Breast epithelium (tissue), 4 donors: ENCODE measurements around the gene NCS1. TPM values are rescaled to one million over a fixed set of nuclear protein-coding genes. Genes with fewer than 3 reads are reported as not detected.

ENCODE experiments used
- DNase-seq, 2 donors: peaks; one replicate each; pipeline ENCODE4 v3.0.0-alpha.2; 2019; ENCODE audit warnings: low spot score in 2 of 2
- H3K27ac ChIP-seq, 2 donors: fragments of 200-600 bp; sonication (generic) in 1 of 2; one replicate each; pipeline ENCODE4 v1.5.1; 2016 to 2019; ENCODE audit warnings: mild to moderate bottlenecking in 1 of 2
- H3K27me3 ChIP-seq, 2 donors: fragments of 200-600 bp; sonication (generic) in 1 of 2; one replicate each; pipeline versions ENCODE4 v1.5.1 to v1.6.0; 2017 to 2019; ENCODE audit warnings: control low read depth in 1 of 2, mild to moderate bottlenecking in 1 of 2
- H3K36me3 ChIP-seq: fragments of 200-600 bp; one replicate; pipeline ENCODE4 v1.5.1; 2019
- H3K4me1 ChIP-seq, 2 donors: fragments of 200-600 bp; sonication (generic); one replicate each; pipeline ENCODE4 v1.5.1; 2016 to 2019; ENCODE audit warnings: control low read depth in 1 of 2
- H3K4me3 ChIP-seq, 3 donors: fragments of 200-600 bp; sonication (generic); 1 replicate in 2 of 3; 2 replicates in 1 of 3; pipeline ENCODE4 v1.5.1; 2016 to 2019; ENCODE audit warnings: mild to moderate bottlenecking in 3 of 3, moderate library complexity in 2 of 3
- H3K9me3 ChIP-seq, 2 donors: fragments of 200-600 bp; sonication (generic) in 1 of 2; one replicate each; pipeline ENCODE4 v1.5.1; 2016 to 2019; ENCODE audit warnings: control low read depth in 1 of 2
- POLR2A ChIP-seq: fragments of 450-650 bp; IDR thresholded peaks from one replicate; pipeline ENCODE4 v1.6.1; 2016; ENCODE audit warnings: antibody characterized with exemption, mild to moderate bottlenecking, moderate library complexity
- POLR2AphosphoS5 ChIP-seq, 3 donors: sonication (generic); formaldehyde crosslinking; IDR thresholded peaks; one replicate each; pipeline ENCODE4 v1.6.1; 2017; ENCODE audit warnings: antibody characterized with exemption in 3 of 3
- intact Hi-C: fragments of 100-400 bp; cut with DNase I; formaldehyde crosslinking; loops from one replicate; pipeline ENCODE4 v1.15.1; 2023; ENCODE audit warnings: low total_unique reads
- total RNA-seq, 3 donors: library from RNA; depleted of rRNA; stranded (reverse); fragments of >200 nt; gene quantifications; one replicate each; pipeline ENCODE4 v1.1.0, GENCODE V29; 2016
- TF ChIP-seq, protein P1 (sequence below), 3 donors: fragments of 450-650 bp; IDR thresholded peaks; one replicate each; pipeline ENCODE4 v1.5.1; 2016 to 2017; ENCODE audit warnings: antibody characterized with exemption in 3 of 3, mild to moderate bottlenecking in 3 of 3, moderate library complexity in 3 of 3

The NCS1 gene
- total RNA-seq, 3 donors from 2014 or later: 3.2 to 3.9 (median 3.4) TPM

GRCh38 chr9:130237076-130237475 is 64.9 kb downstream of the NCS1 start:
- DNase-seq: no peak
- Histone ChIP-seq H3K9me3 (no peaks in the 10 kb centered on the region), H3K27me3 (no peaks in the 10 kb centered on the region), H3K36me3 (no peaks in the 10 kb centered on the region), H3K27ac (no peak overlapping the region), H3K4me3 (no peak overlapping the region), H3K4me1 (no peaks in the 10 kb centered on the region)
- TF ChIP-seq, protein P1, sequence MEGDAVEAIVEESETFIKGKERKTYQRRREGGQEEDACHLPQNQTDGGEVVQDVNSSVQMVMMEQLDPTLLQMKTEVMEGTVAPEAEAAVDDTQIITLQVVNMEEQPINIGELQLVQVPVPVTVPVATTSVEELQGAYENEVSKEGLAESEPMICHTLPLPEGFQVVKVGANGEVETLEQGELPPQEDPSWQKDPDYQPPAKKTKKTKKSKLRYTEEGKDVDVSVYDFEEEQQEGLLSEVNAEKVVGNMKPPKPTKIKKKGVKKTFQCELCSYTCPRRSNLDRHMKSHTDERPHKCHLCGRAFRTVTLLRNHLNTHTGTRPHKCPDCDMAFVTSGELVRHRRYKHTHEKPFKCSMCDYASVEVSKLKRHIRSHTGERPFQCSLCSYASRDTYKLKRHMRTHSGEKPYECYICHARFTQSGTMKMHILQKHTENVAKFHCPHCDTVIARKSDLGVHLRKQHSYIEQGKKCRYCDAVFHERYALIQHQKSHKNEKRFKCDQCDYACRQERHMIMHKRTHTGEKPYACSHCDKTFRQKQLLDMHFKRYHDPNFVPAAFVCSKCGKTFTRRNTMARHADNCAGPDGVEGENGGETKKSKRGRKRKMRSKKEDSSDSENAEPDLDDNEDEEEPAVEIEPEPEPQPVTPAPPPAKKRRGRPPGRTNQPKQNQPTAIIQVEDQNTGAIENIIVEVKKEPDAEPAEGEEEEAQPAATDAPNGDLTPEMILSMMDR (IDR thresholded peaks at IDR 0.05): no peak
- TF ChIP-seq POLR2A (no peak), POLR2AphosphoS5 (IDR thresholded peaks at IDR 0.05) (no peak)
- intact Hi-C loops: loop anchor here (5.0 kb wide), 1 partner anchor 130 kb away; no protein-coding TSS in a partner anchor

- Histone ChIP-seq H3K27ac (no peak overlapping the region), H3K27me3 (no peaks in the 10 kb centered on the region), H3K4me3 (no peak overlapping the region), H3K36me3 (no peaks in the 10 kb centered on the region), H3K9me3 (no peaks in the 10 kb centered on the region), H3K4me1 (no peaks in the 10 kb centered on the region)
- no peak for DNase-seq
- intact Hi-C loops: loop anchor here (5.0 kb wide), 1 partner anchor 131 kb away; no protein-coding TSS in a partner anchor
- no peak for TF ChIP-seq POLR2AphosphoS5 (IDR thresholded peaks at IDR 0.05)
- no peak for TF ChIP-seq POLR2A
- TF ChIP-seq, protein P1 (IDR thresholded peaks at IDR 0.05): no peak
Measured at GRCh38 chr9:130237763-130238524, 65.7 kb downstream of the NCS1 start.

- no peaks in the 10 kb centered on the region for H3K4me1 ChIP-seq
- intact Hi-C loops: loop anchor here (5.0 kb wide), 1 partner anchor 132 kb away; no protein-coding TSS in a partner anchor
- H3K36me3 ChIP-seq: no peaks in the 10 kb centered on the region
- no peaks in the 10 kb centered on the region for H3K9me3 ChIP-seq
- no peak for DNase-seq
- TF ChIP-seq POLR2AphosphoS5 (IDR thresholded peaks at IDR 0.05): no peak
- no peak for TF ChIP-seq POLR2A
- TF ChIP-seq, protein P1 (IDR thresholded peaks at IDR 0.05): no peak
- H3K27ac ChIP-seq: no peak overlapping the region
- no peaks in the 10 kb centered on the region for H3K27me3 ChIP-seq
- H3K4me3 ChIP-seq: no peak overlapping the region
Measured at GRCh38 chr9:130239363-130239695, 67.1 kb downstream of the NCS1 start.

DNA sequence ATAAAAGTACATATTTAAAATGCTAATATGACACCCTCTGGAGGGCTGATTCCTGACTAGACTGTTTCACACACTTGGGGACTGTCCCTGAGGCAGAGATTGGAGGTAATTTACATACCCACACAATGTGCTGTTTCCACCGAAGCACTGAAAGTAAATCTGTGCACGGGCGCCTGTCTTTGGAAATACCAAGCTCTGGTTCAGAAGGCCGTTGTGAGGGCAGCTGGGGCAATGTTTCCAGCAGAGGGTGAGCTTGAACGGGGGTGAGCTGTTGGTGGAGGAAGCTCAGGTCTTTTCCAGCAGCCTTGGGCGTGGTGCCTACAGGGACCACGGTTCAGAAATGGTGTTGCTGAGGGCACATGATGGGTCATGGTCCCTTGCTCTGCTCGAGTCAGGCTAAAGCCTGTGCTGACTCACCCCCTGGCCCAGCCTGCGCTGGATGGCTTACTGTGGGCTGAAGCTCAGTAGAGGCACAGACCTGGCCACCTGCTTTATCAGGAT is 67.6 kb downstream of the NCS1 start:
- Histone ChIP-seq H3K4me1 (no peaks in the 10 kb centered on the region), H3K4me3 (no peak overlapping the region), H3K9me3 (no peaks in the 10 kb centered on the region), H3K27ac (no peak overlapping the region), H3K27me3 (no peaks in the 10 kb centered on the region), H3K36me3 (no peaks in the 10 kb centered on the region)
- TF ChIP-seq POLR2AphosphoS5 (IDR thresholded peaks at IDR 0.05) (no peak), POLR2A (no peak)
- TF ChIP-seq, protein P1 (IDR thresholded peaks at IDR 0.05): no peak
- intact Hi-C loops: loop anchor here (5.0 kb wide), 1 partner anchor 132 kb away; no protein-coding TSS in a partner anchor
- DNase-seq: no peak
